Activated CD8-positive, alpha-beta memory T cell treated with anti-CD3 and anti-CD28 coated beads, Interleukin-2, amount 50 U/mL, for 24 hours (primary cell): ENCODE data around the gene CD48.

Experiments
- DNase-seq: peaks from one replicate; pipeline ENCODE4 v3.0.0-alpha.2; 2020; ENCODE audit errors: extremely low read depth

Gene CD48

GRCh38 chr1:160711602-160712311 lies at the start of gene CD48:
TSS of gene CD48 (minus strand) at chr1:160711822. CDS start at chr1:160711763, 59 bp downstream.
- no peak for DNase-seq

- no peak for DNase-seq
Measured at GRCh38 chr1:160761046-160761445, 49.4 kb upstream of the CD48 start.

- DNase-seq: no peak
Measured at GRCh38 chr1:160759740-160760139, 48.1 kb upstream of the CD48 start.

- no peak for DNase-seq
Measured at GRCh38 chr1:160758521-160758920, 46.9 kb upstream of the CD48 start.

GRCh38 chr1:160756849-160757201 lies 45.2 kb upstream of the CD48 start:
- no peak for DNase-seq

GRCh38 chr1:160755911-160756848 lies 44.6 kb upstream of the CD48 start:
- DNase-seq: no peak

GRCh38 chr1:160755461-160755860 lies 43.8 kb upstream of the CD48 start:
- DNase-seq: no peak

- no peak for DNase-seq
Measured at GRCh38 chr1:160753594-160753993, 42.0 kb upstream of the CD48 start.

GRCh38 chr1:160752924-160753323 lies 41.3 kb upstream of the CD48 start:
- no peak for DNase-seq

GRCh38 chr1:160752406-160752805 lies 40.8 kb upstream of the CD48 start:
- no peak for DNase-seq

- DNase-seq: no peak
Measured at GRCh38 chr1:160750608-160751007, 39.0 kb upstream of the CD48 start.

GRCh38 chr1:160748878-160749269 lies 37.3 kb upstream of the CD48 start:
- no peak for DNase-seq

GRCh38 chr1:160748181-160748877 lies 36.7 kb upstream of the CD48 start:
- no peak for DNase-seq

GRCh38 chr1:160747717-160748116 lies 36.1 kb upstream of the CD48 start:
- DNase-seq: no peak

- no peak for DNase-seq
Measured at GRCh38 chr1:160746836-160747500, 35.3 kb upstream of the CD48 start.

- no peak for DNase-seq
Measured at GRCh38 chr1:160745551-160745950, 33.9 kb upstream of the CD48 start.

GRCh38 chr1:160744852-160745520 lies 33.4 kb upstream of the CD48 start:
- DNase-seq: no peak

- DNase-seq: no peak
Measured at GRCh38 chr1:160744199-160744851, 32.7 kb upstream of the CD48 start.

- DNase-seq: no peak
Measured at GRCh38 chr1:160743266-160743665, 31.6 kb upstream of the CD48 start.

GRCh38 chr1:160742428-160743127 lies 31.0 kb upstream of the CD48 start:
- no peak for DNase-seq
